Gastrocnemius medialis (tissue), 4 donors: ENCODE measurements around the gene COL24A1. TPM values are rescaled to one million over a fixed set of nuclear protein-coding genes. Genes with fewer than 3 reads are reported as not detected.

ENCODE experiments used
- ATAC-seq, 2 donors: fragments of 150-250 bp; one replicate each; pipeline ENCODE4 v1.9.1; 2016
- DNase-seq, 2 donors: peaks; one replicate each; pipeline ENCODE4 v3.0.0-alpha.2; 2019
- H3K27ac ChIP-seq, 4 donors: fragments of 200-600 bp; sonication (generic); 1 replicate in 1 of 4; 2 replicates in 3 of 4; pipeline ENCODE4 v1.5.1; 2016 to 2018; ENCODE audit warnings: mild to moderate bottlenecking in 2 of 4, moderate library complexity in 1 of 4
- H3K27me3 ChIP-seq, 3 donors: fragments of 200-600 bp; sonication (generic) in 2 of 3; 1 replicate in 1 of 3; 2 replicates in 2 of 3; pipeline versions ENCODE4 v1.5.1 to v1.6.0; 2016 to 2019; ENCODE audit warnings: mild to moderate bottlenecking in 1 of 3, moderate library complexity in 1 of 3
- H3K36me3 ChIP-seq, 2 donors: fragments of 200-600 bp; sonication (generic) in 1 of 2; one replicate each; pipeline ENCODE4 v1.5.1; 2017 to 2018
- H3K4me1 ChIP-seq, 2 donors: fragments of 200-600 bp; sonication (generic) in 1 of 2; one replicate each; pipeline ENCODE4 v1.5.1; 2016 to 2017; ENCODE audit warnings: mild to moderate bottlenecking in 2 of 2
- H3K4me3 ChIP-seq, 4 donors: fragments of 200-600 bp; sonication (generic) in 3 of 4; 1 replicate in 1 of 4; 2 replicates in 3 of 4; pipeline ENCODE4 v1.5.1; 2016 to 2019; ENCODE audit warnings: mild to moderate bottlenecking in 2 of 4
- H3K9me3 ChIP-seq, 3 donors: fragments of 200-600 bp; sonication (generic) in 2 of 3; 1 replicate in 1 of 3; 2 replicates in 2 of 3; pipeline ENCODE4 v1.5.1; 2016 to 2019
- CTCF ChIP-seq, 5 experiments: fragments of 450-650 bp in 3 of 5; fragments of 200-600 bp in 2 of 5; sonication (generic) in 2 of 5; IDR thresholded peaks in 4 of 5; conservative IDR thresholded peaks in 1 of 5; 1 replicate in 4 of 5; 2 replicates in 1 of 5; pipeline ENCODE4 v1.5.1; 2016 to 2019; ENCODE audit warnings: antibody characterized with exemption in 5 of 5, mild to moderate bottlenecking in 3 of 5, moderate library complexity in 3 of 5
- POLR2A ChIP-seq, 2 donors: fragments of 450-650 bp; IDR thresholded peaks; one replicate each; pipeline ENCODE4 v1.6.1; 2017; ENCODE audit warnings: antibody characterized with exemption in 2 of 2, mild to moderate bottlenecking in 2 of 2, moderate library complexity in 2 of 2
- in situ Hi-C, 4 donors: fragments of 200-750 bp; cut with MboI; loops; one replicate each; pipeline versions ENCODE4 v1.15.0 to v1.8.0; 2017; ENCODE audit warnings: low sequenced_read_pairs in 4 of 4
- intact Hi-C: fragments of 100-400 bp; cut with DNase I; formaldehyde crosslinking; loops from one replicate; pipeline ENCODE4 v1.15.1; 2023; ENCODE audit warnings: low total_unique reads
- total RNA-seq, 4 donors: library from RNA; depleted of rRNA; stranded (reverse); fragments of >200 nt; gene quantifications; one replicate each; pipeline versions ENCODE4 v1.1.0 to v1.2.3, GENCODE V29; 2016

COL24A1 gene
- total RNA-seq, 4 donors from 2014 or later: 0.09 to 0.36 TPM; not detected in 2

GRCh38 chr1:85947186-85947585 is 209.4 kb downstream of the COL24A1 start:
- no peak for ATAC-seq
- intact Hi-C loops: no loop called here

GRCh38 chr1:85943945-85944344 is 212.6 kb downstream of the COL24A1 start:
- H3K9me3 ChIP-seq: no peaks in the 10 kb centered on the region
- no peaks in the 10 kb centered on the region for H3K4me1 ChIP-seq
- H3K27me3 ChIP-seq: no peaks in the 10 kb centered on the region
- TF ChIP-seq POLR2A (IDR thresholded peaks at IDR 0.05): no peak
- TF ChIP-seq CTCF (IDR thresholded peaks at IDR 0.05 in 4 of 5, conservative IDR thresholded peaks at IDR 0.05 in 1 of 5): no peak
- H3K4me3 ChIP-seq: no peak overlapping the region
- H3K27ac ChIP-seq: no peak overlapping the region
- no peak for ATAC-seq
- DNase-seq: no peak
- intact Hi-C loops (no loop called here), in situ Hi-C loops (no loop called here)
- H3K36me3 ChIP-seq: no peaks in the 10 kb centered on the region

More at GRCh38 chr1:85947186-85947585, 209.4 kb downstream of the COL24A1 start:
- Histone ChIP-seq H3K36me3 (no peaks in the 10 kb centered on the region), H3K4me1 (no peaks in the 10 kb centered on the region), H3K27ac (no peak overlapping the region), H3K27me3 (no peaks in the 10 kb centered on the region), H3K9me3 (no peaks in the 10 kb centered on the region), H3K4me3 (no peak overlapping the region)
- TF ChIP-seq POLR2A (IDR thresholded peaks at IDR 0.05): no peak
- TF ChIP-seq CTCF (IDR thresholded peaks at IDR 0.05 in 4 of 5, conservative IDR thresholded peaks at IDR 0.05 in 1 of 5): no peak
- DNase-seq: no peak
- in situ Hi-C loops: no loop called here

- intact Hi-C loops (no loop called here), in situ Hi-C loops (no loop called here)
- no peak for TF ChIP-seq CTCF (IDR thresholded peaks at IDR 0.05 in 4 of 5, conservative IDR thresholded peaks at IDR 0.05 in 1 of 5)
- no peak for TF ChIP-seq POLR2A (IDR thresholded peaks at IDR 0.05)
- no peak for DNase-seq
- H3K9me3 ChIP-seq: no peaks in the 10 kb centered on the region
- H3K4me3 ChIP-seq: no peak overlapping the region
- no peak overlapping the region for H3K27ac ChIP-seq
- no peaks in the 10 kb centered on the region for H3K36me3 ChIP-seq
- no peak for ATAC-seq
- H3K27me3 ChIP-seq: no peaks in the 10 kb centered on the region
- H3K4me1 ChIP-seq: no peaks in the 10 kb centered on the region
These were observed 213.0 kb downstream of the COL24A1 start for GRCh38 chr1:85943526-85943925.

GRCh38 chr1:85940656-85941306 is 215.8 kb downstream of the COL24A1 start:
- H3K36me3 ChIP-seq: no peaks in the 10 kb centered on the region
- H3K27me3 ChIP-seq: no peaks in the 10 kb centered on the region
- H3K9me3 ChIP-seq: no peaks in the 10 kb centered on the region
- H3K4me3 ChIP-seq: no peak overlapping the region
- H3K4me1 ChIP-seq: no peaks in the 10 kb centered on the region
- no peak overlapping the region for H3K27ac ChIP-seq
- TF ChIP-seq POLR2A (IDR thresholded peaks at IDR 0.05): no peak
- no peak for TF ChIP-seq CTCF (IDR thresholded peaks at IDR 0.05 in 4 of 5, conservative IDR thresholded peaks at IDR 0.05 in 1 of 5)
- no peak for ATAC-seq
- intact Hi-C loops (no loop called here), in situ Hi-C loops (no loop called here)
- no peak for DNase-seq

GRCh38 chr1:85938829-85939228 is 217.7 kb downstream of the COL24A1 start:
- no peaks in the 10 kb centered on the region for H3K27me3 ChIP-seq
- H3K27ac ChIP-seq: no peak overlapping the region
- ATAC-seq (no peak), DNase-seq (no peak)
- H3K4me1 ChIP-seq: no peaks in the 10 kb centered on the region
- H3K36me3 ChIP-seq: no peaks in the 10 kb centered on the region
- intact Hi-C loops (no loop called here), in situ Hi-C loops (no loop called here)
- H3K9me3 ChIP-seq: no peaks in the 10 kb centered on the region
- no peak for TF ChIP-seq CTCF (IDR thresholded peaks at IDR 0.05 in 4 of 5, conservative IDR thresholded peaks at IDR 0.05 in 1 of 5)
- no peak for TF ChIP-seq POLR2A (IDR thresholded peaks at IDR 0.05)
- H3K4me3 ChIP-seq: no peak overlapping the region
